Epithelial cell of esophagus (primary cell): ENCODE data around the gene RASL11B.

Source experiments
- DNase-seq: peaks from one replicate; pipeline ENCODE4 v3.0.0; 2010; ENCODE audit warnings: low read depth
- H3K4me3 ChIP-seq: 2 replicates; pipeline ENCODE4 v1.5.1; 2011; ENCODE audit warnings: mild to moderate bottlenecking, low read length, control low read depth
- TF ChIP-seq, protein P1 (sequence below): IDR thresholded peaks from 2 replicates; pipeline ENCODE4 v1.5.1; 2011; ENCODE audit warnings: low read depth, mild to moderate bottlenecking, low read length, control low read depth, inconsistent platforms; ENCODE audit not compliant: insufficient read depth; ENCODE audit errors: missing control alignments

Gene RASL11B

DNA sequence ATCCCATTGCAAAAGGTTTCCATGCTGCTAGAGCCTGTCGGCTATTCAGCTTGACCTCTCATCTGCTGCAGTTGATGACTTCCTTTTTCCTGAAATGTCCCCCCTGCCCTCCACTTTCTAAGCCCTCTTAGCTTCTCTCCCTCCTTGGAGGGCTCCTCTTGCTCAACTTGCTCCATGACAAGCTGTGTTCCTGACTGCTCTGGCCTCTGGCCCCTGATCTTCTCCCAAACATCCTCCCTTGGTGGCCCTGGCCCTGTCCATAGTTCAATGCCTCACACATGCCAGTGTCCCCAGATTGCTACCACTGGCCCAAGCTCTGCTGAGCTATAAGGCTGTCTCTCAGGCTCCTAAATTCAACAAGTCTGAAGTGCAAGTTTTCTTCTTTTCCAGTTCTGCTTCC, 29.6 kb downstream of the RASL11B start:
- TF ChIP-seq, protein P1, sequence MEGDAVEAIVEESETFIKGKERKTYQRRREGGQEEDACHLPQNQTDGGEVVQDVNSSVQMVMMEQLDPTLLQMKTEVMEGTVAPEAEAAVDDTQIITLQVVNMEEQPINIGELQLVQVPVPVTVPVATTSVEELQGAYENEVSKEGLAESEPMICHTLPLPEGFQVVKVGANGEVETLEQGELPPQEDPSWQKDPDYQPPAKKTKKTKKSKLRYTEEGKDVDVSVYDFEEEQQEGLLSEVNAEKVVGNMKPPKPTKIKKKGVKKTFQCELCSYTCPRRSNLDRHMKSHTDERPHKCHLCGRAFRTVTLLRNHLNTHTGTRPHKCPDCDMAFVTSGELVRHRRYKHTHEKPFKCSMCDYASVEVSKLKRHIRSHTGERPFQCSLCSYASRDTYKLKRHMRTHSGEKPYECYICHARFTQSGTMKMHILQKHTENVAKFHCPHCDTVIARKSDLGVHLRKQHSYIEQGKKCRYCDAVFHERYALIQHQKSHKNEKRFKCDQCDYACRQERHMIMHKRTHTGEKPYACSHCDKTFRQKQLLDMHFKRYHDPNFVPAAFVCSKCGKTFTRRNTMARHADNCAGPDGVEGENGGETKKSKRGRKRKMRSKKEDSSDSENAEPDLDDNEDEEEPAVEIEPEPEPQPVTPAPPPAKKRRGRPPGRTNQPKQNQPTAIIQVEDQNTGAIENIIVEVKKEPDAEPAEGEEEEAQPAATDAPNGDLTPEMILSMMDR = no peak
- no peak overlapping the region for H3K4me3 ChIP-seq
- DNase-seq = no peak

DNA sequence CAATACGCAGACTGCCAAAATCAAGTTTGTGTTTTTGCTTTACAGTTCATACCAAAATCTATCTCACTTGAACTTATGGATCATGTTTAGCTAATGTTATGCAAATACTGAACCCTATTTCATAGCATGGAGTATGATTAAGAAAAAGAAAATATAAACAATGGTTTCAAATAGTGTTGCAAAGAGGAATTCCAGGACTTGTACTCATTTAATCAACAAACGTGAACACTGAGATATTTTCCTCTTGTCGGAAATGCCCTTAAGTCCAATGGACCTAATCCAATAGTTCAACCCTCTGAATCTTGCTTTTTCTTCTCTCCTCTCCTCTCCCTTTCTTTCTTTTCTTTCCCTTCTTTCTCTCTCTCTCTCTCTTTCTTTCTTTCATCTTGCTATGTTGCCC, 30.8 kb downstream of the RASL11B start:
- no peak overlapping the region for H3K4me3 ChIP-seq
- no peak for DNase-seq
- TF ChIP-seq, protein P1 = no peak

DNA sequence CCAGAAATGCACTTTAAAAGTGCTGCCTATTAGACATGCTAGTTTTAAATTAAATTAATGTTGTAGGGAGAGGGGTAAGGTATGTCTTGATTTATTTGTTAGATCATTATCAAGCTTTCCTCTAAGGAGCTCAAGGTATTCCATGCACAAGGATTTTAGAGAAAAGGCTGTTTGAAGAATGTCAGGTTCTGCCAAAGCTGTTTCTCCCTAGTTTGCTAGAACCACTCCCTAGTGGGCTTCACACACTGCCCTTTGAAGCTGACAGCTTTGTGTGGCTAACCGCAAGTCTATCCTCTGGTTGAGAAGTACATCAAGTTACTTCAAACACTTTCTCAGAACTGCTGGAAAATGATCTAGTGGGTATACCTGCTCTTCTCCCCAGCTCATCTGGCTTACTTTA, 32.3 kb downstream of the RASL11B start:
- TF ChIP-seq, protein P1 = no peak
- no peak for DNase-seq
- no peak overlapping the region for H3K4me3 ChIP-seq

DNA sequence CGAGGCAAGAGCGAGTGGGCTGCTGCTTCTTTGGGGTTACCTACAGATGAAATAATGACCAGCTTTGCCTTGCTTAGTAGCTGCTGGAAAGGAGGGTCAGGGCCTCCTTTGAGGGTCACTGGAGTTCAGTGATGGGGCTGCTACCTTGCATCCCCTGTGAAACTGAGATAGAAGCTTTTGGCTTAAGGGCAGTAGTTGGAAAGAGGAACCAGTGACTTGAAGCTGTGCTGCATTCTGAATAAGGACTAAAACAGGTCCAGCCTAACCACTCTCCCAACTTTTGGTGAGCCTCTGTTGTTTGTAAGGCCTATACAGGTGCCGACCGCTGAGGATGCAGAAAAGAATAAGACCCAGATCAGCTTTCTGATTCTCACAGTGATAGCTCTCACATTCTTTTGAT, 41.2 kb downstream of the RASL11B start:
- DNase-seq = no peak
- TF ChIP-seq, protein P1 = no peak
- H3K4me3 ChIP-seq = no peak overlapping the region

DNA sequence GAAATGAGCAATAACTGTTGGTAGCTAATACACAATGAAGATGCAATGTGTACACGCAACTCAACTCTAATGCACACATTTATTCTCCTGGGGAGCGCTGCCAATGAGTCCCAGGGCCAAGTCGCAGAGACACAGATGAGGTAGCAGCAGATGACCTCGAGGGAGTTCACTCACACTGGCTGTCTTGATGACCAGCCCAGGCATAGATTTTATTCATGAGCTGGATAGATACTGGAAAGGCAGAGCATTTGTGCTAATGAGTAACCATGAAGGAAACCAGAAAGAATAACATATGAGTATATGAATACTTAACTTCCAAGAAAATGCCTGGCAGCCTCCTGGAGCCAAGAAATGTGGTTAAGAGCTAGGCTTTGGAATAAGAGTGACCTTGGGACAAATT, 42.3 kb downstream of the RASL11B start:
- TF ChIP-seq, protein P1 = no peak
- DNase-seq = no peak
- H3K4me3 ChIP-seq = no peak overlapping the region

DNA sequence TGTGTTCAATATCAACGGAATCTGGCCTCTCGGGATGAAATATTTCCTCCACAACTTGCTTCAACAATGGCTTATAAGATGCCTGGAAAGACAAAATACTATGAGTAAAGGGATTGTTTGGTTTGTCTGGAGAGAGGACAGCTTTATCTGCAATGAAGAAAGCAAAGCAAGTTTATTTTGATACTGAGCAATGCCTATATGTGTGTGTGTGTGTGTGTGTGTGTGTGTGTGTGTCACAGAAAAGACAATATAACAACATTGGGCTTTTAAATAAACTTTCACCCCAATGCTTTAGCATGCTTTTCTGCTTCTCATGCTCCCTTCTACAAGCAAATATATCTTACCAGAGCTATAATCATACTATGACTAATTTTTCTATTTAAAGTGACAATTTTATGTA, 45.4 kb downstream of the RASL11B start:
- TF ChIP-seq, protein P1 = no peak
- H3K4me3 ChIP-seq = no peak overlapping the region
- DNase-seq = no peak

DNA sequence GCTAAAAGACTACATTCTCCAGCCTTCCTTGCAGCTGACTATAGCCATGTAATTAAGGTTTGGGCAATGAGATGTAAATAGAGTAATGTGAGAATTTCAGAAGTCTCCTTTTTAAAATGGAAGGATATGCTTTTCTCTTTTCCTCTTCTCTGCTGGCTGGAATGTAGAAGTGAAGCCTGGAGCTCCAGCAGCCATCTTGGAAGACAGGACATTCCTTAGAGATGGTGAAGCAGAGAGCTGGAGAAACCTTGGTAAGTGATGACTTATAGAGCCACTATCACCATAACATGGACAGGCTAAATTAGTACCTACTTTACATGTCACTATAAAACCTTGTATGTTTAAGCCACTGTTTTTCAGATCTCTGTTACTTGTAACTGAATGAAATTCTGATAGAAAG, 48.0 kb downstream of the RASL11B start:
- DNase-seq = no peak
- TF ChIP-seq, protein P1 = no peak
- H3K4me3 ChIP-seq = no peak overlapping the region
